ENCODE data around the gene SENP1.

SENP1 gene

DNA sequence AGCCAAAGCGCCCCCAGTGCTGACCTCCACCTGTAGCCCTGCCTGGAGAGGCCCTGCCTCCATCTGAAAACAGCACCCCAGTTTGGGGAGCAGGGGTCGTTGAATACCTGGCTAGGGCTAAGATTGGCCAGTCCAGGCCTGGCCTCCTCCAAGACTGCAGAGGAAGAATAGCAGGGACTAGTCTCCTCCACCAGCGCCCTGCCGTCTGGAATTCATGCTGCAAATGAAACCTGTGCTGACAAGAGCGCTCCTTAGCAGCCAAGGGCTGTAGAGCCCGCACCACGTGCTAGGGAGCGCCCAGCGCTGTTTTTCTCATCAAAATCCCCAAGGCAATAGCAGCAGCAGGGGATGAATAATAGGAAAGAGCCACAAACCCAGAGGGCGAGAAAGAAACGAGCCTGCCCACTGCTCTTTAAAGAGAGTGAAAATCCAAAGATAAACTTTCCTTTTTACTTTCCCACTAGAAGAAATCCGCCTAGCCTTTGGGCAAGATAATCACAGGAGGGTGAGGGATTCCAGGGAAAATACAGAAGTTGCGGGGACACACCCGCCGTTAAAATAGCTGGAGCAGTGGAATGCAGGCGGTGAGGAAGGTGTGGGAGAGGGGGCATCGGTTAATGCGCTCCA lies 104.9 kb downstream of the SENP1 start:
- no peak for DNase-seq (ENCODE audit: low read depth)

DNA sequence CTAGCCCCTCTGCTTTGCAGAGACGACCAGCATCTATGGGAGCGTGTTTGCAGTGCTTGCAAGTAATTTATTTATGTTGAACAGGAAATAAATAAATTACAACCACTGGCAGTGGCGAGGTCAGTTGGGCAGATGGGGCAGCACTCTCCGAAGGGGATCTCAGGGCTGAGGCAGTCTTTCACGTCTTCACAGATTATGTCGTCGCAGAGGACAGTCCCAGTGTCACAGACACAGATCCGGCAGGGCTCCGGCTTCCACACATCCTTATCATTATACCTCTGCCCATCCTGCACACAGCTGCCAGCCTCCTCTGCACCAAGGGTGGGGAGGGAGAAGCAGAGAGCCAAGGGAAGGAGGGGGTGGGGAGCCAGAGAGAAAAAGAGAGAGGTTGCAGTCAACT lies 106.1 kb downstream of the SENP1 start:
- no peak for DNase-seq (ENCODE audit: low read depth)

DNA sequence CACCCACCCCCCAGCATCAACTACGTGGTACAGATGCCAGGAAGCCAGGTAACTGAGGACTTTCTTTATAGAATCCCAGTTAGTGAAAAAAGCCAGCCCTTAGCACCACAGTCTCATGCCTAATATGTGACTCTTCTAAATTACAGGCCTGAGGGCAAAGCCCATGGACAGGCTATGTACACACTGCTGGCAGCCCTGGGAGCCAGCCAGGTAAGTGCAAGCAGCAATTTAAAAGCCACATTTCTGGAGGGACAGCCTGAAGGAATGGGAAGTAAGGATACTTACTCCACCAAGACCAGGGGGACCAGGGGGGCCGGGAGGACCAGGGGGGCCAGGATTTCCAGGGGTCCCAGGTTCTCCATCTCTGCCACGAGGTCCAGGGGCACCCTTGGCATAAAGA lies 108.6 kb downstream of the SENP1 start:
- DNase-seq (ENCODE audit: low read depth): no peak

- DNase-seq (ENCODE audit: low read depth): no peak
These were observed 109.9 kb downstream of the SENP1 start for GRCh38 chr12:47995981-47996401.

- DNase-seq (ENCODE audit: low read depth): no peak
These were observed 112.4 kb downstream of the SENP1 start for GRCh38 chr12:47993491-47993890.

Measured in stimulated activated CD8-positive, alpha-beta memory T cell treated with anti-CD3 and anti-CD28 coated beads, Interleukin-4, amount 100 ng/mL, for 24 hours (primary cell).